GM12875 (cell line): ENCODE data around the gene CADM1.

Experiments used
- H3K4me3 ChIP-seq: one replicate; pipeline ENCODE4 v1.5.1; 2011; ENCODE audit warnings: low read depth, low read length, control low read depth
- CTCF ChIP-seq: IDR thresholded peaks from 2 replicates; pipeline ENCODE4 v1.5.1; 2011; ENCODE audit warnings: low read depth, mild to moderate bottlenecking, control low read depth, inconsistent platforms, low read length, moderate library complexity, borderline replicate concordance; ENCODE audit not compliant: insufficient read depth

Gene CADM1

GRCh38 chr11:115234794-115235193 is 269.4 kb downstream of the CADM1 start:
- TF ChIP-seq CTCF = no peak
- H3K4me3 ChIP-seq = no peak overlapping the region

DNA sequence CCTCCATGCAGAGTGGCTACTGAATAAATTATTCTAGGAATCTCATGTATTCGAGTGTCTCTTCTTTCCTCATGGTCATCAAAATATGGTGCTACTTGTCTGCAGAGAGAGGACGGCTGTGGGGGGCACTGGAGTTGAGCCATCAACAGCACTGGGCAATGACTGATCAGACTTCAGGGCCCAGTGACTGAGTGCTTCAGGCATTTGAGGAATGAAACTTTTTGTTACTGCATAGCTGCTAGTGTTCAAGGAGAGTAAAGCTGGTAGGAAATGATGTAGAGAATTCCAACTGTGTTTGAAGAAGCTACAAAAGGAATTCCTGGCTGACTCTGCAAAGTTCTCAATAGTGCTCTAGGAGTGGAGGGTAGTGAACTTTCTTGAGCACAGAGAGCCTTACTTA is 277.7 kb downstream of the CADM1 start:
- no peak for TF ChIP-seq CTCF
- no peak overlapping the region for H3K4me3 ChIP-seq

DNA sequence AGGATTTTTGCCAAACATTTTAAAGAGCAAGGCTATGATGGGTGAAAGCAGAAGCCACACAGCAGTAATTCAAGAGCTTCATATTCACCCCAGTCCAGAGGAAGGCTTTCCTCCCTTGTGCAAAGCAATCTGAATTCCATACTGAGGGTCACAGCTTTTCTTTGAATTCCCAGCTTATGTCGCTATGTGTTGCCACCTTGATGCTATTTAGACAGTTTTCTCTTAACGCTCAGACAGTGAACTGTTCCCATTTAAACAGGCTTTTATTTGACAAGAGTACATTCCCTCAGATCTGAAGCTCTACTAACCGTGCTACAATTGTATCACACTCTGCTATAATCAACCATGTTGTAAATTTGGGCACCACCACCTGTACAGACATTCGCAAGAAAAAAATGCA is 279.7 kb downstream of the CADM1 start:
- no peak for TF ChIP-seq CTCF
- H3K4me3 ChIP-seq = no peak overlapping the region

DNA sequence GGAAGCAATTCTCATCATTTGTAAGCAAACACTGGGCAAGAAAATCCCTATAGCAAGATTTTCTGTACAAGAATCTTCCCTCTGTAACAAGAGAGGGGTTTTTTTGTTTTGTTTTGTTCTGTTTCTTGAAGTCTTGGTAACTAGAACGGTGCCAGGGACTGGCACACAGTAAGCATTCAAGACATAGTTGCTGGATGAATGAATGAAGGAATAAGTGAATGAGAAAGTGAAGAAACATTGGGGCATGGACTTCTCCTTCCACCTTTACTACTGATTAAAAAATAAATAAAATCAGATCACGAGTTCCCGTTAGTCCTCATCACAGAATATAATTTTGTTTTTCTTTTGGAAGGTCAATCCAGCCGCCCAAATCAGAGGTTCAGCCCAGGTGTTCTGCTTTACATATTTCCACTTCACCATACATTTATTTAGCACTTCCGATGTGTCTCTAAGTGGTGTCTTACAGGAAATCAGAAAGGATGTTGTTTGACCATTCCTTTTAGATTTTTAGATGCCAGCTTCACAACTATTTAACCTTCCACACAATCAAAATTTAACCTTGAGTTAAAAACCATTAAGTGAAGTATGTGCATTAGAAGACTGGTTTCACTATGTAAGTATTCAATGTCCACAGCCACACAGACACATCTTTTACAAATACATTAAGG is 281.2 kb downstream of the CADM1 start:
- TF ChIP-seq CTCF = no peak
- no peak overlapping the region for H3K4me3 ChIP-seq

DNA sequence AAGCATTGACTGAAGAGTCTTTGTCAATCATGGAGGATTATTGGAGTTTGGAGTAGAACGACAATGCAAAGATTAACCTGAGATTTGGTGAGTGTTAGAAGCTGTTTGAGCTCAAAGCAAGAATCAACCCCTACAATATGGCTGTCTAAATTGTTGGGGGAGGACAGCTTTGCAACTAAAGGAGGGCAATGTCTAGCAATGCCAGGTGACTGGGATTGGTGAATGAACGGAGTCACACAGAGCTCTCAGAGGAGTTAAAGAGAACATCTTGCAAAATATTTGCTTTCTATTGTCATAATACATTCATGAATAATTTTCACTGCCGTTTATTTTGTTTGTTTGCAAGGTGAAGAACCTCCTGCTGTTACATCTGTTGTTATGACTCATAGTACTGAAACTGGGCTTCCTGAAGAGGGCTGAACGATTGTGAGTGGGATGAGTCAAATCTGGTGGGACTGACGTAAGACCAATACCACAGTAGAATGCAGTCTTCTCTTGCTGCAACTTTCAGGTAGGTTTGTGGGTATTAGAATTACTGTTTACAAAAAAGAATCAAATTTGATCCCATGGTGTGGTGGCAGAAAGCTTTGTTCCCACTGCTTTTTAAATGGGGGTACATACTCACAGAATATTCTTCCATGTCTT is 281.9 kb downstream of the CADM1 start:
- no peak for TF ChIP-seq CTCF
- H3K4me3 ChIP-seq = no peak overlapping the region

- TF ChIP-seq CTCF = no peak
These were observed 282.6 kb downstream of the CADM1 start for GRCh38 chr11:115221461-115222069.

DNA sequence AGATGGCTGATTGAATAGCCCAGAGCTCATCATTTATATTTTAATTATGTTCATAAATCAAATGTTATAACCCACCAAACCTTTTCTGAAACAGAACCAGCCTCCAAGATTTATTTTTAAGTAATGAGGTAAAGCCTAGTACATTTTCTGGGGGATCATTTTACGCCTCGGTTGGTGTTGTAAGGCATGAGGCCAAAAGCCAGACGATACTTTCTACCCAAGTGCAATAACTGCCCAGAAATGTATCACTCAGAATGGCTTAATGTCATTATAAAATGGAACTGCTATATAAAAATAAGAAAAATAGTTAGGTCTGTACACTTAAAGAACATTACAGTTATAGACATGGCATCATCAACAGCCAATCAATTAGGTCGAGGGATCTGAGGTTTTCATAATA is 283.3 kb downstream of the CADM1 start:
- no peak for TF ChIP-seq CTCF

More at GRCh38 chr11:115221461-115222069, 282.6 kb downstream of the CADM1 start:
- H3K4me3 ChIP-seq = no peak overlapping the region

More for the DNA sequence above, 283.3 kb downstream of the CADM1 start:
- no peak overlapping the region for H3K4me3 ChIP-seq
